ENCODE data around the gene TENM4. TPM values are rescaled to one million over a fixed set of nuclear protein-coding genes. Genes with fewer than 3 reads are reported as not detected.

Gene TENM4
- total and polyA plus RNA-seq, 2 of the 13 experiments (the other 11 are each of a cell fraction or from before 2014, with no cell fraction given): not detected

- H3K27me3 ChIP-seq (ENCODE audit: control insufficient read depth in 1 of 2, insufficient read depth in 2 of 2, low read length in 2 of 2): peaks cover 4 to 8% of the 10 kb centered on the region in 2 experiments; a peak in 2 of 5 replicates
- BruUV-seq (replicated peaks): no TSS peak
- ChIA-PET POLR2A (no interaction called here), CTCF (ENCODE audit: low intra/inter-chr PET ratio, low total read pairs) (no interaction called here)
- intact Hi-C loops (cut with micrococcal nuclease; ENCODE audit: unreplicated experiment): no loop called here
- H3K27ac ChIP-seq (ENCODE audit: extremely low read length, insufficient read depth, low read length): no peak overlapping the region
- TF ChIP-seq BRF2 (CRISPR knock-in tag; IDR thresholded peaks at IDR 0.05) (no peak), NR2C2 (CRISPR knock-in tag; IDR thresholded peaks at IDR 0.05; ENCODE audit: borderline replicate concordance) (no peak), ZNF20 (CRISPR knock-in tag; IDR thresholded peaks at IDR 0.05) (no peak), ZNF225 (CRISPR knock-in tag; IDR thresholded peaks at IDR 0.05) (no peak), ZNF629 (CRISPR knock-in tag; conservative IDR thresholded peaks at IDR 0.05) (no peak), ZGPAT (CRISPR knock-in tag; IDR thresholded peaks at IDR 0.05) (no peak), ZNF530 (CRISPR knock-in tag; IDR thresholded peaks at IDR 0.05; ENCODE audit: low read depth) (no peak), SRY (CRISPR knock-in tag; IDR thresholded peaks at IDR 0.05) (no peak), CENPX (CRISPR knock-in tag; IDR thresholded peaks at IDR 0.05) (no peak), CENPBD1 (CRISPR knock-in tag; IDR thresholded peaks at IDR 0.05; ENCODE audit: borderline replicate concordance, low read depth) (no peak), ZNF616 (CRISPR knock-in tag; IDR thresholded peaks at IDR 0.05; ENCODE audit: low read depth) (no peak), PHF5A (CRISPR knock-in tag; IDR thresholded peaks at IDR 0.05; ENCODE audit: low read depth, unreplicated experiment) (no peak), RAD21 (CRISPR knock-in tag; IDR thresholded peaks at IDR 0.05) (no peak), ZNF816 (CRISPR knock-in tag; IDR thresholded peaks at IDR 0.05; ENCODE audit: borderline replicate concordance) (no peak), ZNF101 (CRISPR knock-in tag; IDR thresholded peaks at IDR 0.05; ENCODE audit: borderline replicate concordance, low read depth) (no peak), ZNF841 (CRISPR knock-in tag; IDR thresholded peaks at IDR 0.05; ENCODE audit: borderline replicate concordance) (no peak), ELF1 (CRISPR knock-in tag; IDR thresholded peaks at IDR 0.05) (no peak), PRMT3 (CRISPR knock-in tag; IDR thresholded peaks at IDR 0.05; ENCODE audit: borderline replicate concordance, low read depth) (no peak), TCF7L2 (IDR thresholded peaks at IDR 0.05; ENCODE audit: low read depth, low read length) (no peak), ELK4 (CRISPR knock-in tag; IDR thresholded peaks at IDR 0.05; ENCODE audit: borderline replicate concordance) (no peak)
- no peak for ATAC-seq
- no peak overlapping the region for H3K4me3 ChIP-seq (replicated peaks in 1 of 3; ENCODE audit: insufficient read depth in 1 of 3, low read depth in 2 of 3, low read length in 3 of 3)
- WGBS (ENCODE audit: low lambda C conversion rate): 17% methylated on average over 3 of the region's 3 CpGs
- H2AFZ ChIP-seq (ENCODE audit: low read length): no peak overlapping the region
- no peaks in the 10 kb centered on the region for H3K9me3 ChIP-seq (ENCODE audit: low read length)
- H3K36me3 ChIP-seq (replicated peaks in 1 of 2; ENCODE audit: control insufficient read depth in 1 of 2, insufficient read depth in 2 of 2, low read length in 2 of 2): no peaks in the 10 kb centered on the region
- no peak overlapping the region for H3K9ac ChIP-seq (ENCODE audit: insufficient read depth, low read depth, low read length)
- H3K4me2 ChIP-seq (ENCODE audit: low read depth, low read length): no peak overlapping the region
- in situ Hi-C loops (cut with HindIII; ENCODE audit: extremely low pct_ligation_motif_present, low pct_unique_long_range_greater_than_20kb): no loop called here
- no peaks in the 10 kb centered on the region for H4K20me1 ChIP-seq (ENCODE audit: insufficient read depth, low read length)
- peaks cover 20% of the 10 kb centered on the region; the same call in 1 of the 2 replicates for H3K4me1 ChIP-seq (ENCODE audit: insufficient read depth, low read length)
- FAIRE-seq: no peak
- no peak for DNase-seq (ENCODE audit: low spot score)
- H3K79me2 ChIP-seq (ENCODE audit: insufficient read depth, low read length): no peaks in the 10 kb centered on the region
Observed at GRCh38 chr11:78943154-78943553, 497.7 kb downstream of the TENM4 start.

Measured in HepG2 (cell line).